ENCODE results near the gene FOXD3. TPM values are rescaled to one million over a fixed set of nuclear protein-coding genes. Genes with fewer than 3 reads are reported as not detected.

Gene FOXD3
- polyA plus RNA-seq, 1 experiment, result not detected

DNA sequence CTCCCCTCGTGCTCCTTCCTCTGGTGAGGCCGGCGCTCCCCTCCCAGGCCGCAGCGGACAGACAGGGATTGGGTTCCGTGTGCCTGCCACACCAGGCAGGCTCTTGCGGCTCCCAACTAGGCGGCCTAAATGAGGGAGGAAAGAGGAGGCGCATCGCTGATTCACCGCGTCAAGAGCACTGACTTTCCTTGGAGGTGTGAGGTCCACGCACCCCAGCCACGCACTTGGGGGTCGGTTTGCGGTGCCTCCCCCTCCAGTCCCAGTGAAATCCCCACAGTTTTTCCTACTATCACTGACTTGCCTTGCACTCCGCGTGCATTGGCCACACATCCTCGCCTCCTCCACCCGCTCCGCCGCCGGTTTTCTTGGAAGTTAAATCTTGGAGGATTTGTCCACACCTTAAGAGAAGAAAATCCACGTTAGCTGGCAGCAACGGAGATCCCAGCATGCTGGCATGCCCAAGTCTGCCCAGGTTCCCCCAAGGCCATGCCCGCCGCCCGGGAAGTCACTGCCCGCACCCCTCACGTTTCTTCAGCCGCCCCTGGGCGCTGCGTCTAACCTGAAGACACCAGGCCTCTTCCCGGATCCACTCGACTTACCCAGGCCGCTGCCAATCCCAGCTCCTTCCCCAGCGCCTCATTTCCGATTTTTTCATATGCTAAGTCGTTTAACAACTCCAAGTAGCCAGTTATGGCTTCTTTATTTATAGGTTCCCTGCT lies 1.1 kb upstream of the FOXD3 start:
- no peak for DNase-seq (ENCODE audit: low read depth, low spot score)
- ChIA-PET POLR2A (no interaction called here), CTCF (no interaction called here)
- TF ChIP-seq CTCF (IDR thresholded peaks at IDR 0.05; ENCODE audit: low read depth, low read length), result no peak
- peaks cover 35% of the 10 kb centered on the region; the same call in 1 of the 2 replicates for H3K9me3 ChIP-seq (ENCODE audit: control insufficient read depth, insufficient read depth, low read length)
- no peak overlapping the region for H3K4me3 ChIP-seq (ENCODE audit: low read depth, low read length)
- peaks cover 84% of the 10 kb centered on the region for H3K27me3 ChIP-seq (ENCODE audit: control insufficient read depth, insufficient read depth, low read length)
- no peak overlapping the region for H3K27ac ChIP-seq (ENCODE audit: low read depth, low read length)

DNA sequence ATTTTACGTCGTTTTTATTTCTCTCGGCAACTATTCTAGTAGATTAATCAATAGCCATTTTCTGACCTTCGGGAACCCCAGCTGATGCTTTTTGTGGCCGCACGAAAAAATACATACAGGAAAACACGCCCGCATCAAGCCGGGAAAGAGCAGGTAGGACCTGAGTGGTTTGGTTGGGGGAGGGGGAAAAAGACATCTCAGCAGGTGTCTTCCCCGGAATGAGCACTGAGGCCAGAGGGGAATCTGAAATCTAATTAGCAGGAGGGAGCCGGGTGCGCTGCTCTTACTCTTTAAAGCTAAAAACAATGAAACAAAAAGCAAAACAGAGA lies 618 bp upstream of the FOXD3 start:
- no peak for DNase-seq (ENCODE audit: low read depth, low spot score)
- peaks cover 84% of the 10 kb centered on the region for H3K27me3 ChIP-seq (ENCODE audit: control insufficient read depth, insufficient read depth, low read length)
- peaks cover 30% of the 10 kb centered on the region; the same call in 1 of the 2 replicates for H3K9me3 ChIP-seq (ENCODE audit: control insufficient read depth, insufficient read depth, low read length)
- TF ChIP-seq CTCF (IDR thresholded peaks at IDR 0.05; ENCODE audit: low read depth, low read length), result no peak
- ChIA-PET POLR2A (no interaction called here), CTCF (no interaction called here)
- H3K4me3 ChIP-seq (ENCODE audit: low read depth, low read length), result peak overlapping the region; percentile 52
- H3K27ac ChIP-seq (ENCODE audit: low read depth, low read length), result no peak overlapping the region

DNA sequence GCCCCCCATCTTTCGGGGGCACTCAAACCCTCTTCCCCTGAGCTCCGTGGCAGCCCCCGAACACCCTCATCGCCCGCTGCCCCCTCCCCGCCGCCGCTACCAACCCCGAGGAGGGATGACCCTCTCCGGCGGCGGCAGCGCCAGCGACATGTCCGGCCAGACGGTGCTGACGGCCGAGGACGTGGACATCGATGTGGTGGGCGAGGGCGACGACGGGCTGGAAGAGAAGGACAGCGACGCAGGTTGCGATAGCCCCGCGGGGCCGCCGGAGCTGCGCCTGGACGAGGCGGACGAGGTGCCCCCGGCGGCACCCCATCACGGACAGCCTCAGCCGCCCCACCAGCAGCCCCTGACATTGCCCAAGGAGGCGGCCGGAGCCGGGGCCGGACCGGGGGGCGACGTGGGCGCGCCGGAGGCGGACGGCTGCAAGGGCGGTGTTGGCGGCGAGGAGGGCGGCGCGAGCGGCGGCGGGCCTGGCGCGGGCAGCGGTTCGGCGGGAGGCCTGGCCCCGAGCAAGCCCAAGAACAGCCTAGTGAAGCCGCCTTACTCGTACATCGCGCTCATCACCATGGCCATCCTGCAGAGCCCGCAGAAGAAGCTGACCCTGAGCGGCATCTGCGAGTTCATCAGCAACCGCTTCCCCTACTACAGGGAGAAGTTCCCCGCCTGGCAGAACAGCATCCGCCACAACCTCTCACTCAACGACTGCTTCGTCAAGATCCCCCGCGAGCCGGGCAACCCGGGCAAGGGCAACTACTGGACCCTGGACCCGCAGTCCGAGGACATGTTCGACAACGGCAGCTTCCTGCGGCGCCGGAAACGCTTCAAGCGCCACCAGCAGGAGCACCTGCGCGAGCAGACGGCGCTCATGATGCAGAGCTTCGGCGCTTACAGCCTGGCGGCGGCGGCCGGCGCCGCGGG lies 837 bp downstream of the FOXD3 start:
- CTCF ChIA-PET, result interaction anchor here (0.6 kb wide), 1 partner anchor 234 kb away, joined by 4 read pairs; no protein-coding TSS in a partner anchor
- H3K9me3 ChIP-seq (ENCODE audit: control insufficient read depth, insufficient read depth, low read length), result peaks cover 26% of the 10 kb centered on the region; the same call in 1 of the 2 replicates
- peaks cover 84% of the 10 kb centered on the region for H3K27me3 ChIP-seq (ENCODE audit: control insufficient read depth, insufficient read depth, low read length)
- H3K27ac ChIP-seq (ENCODE audit: low read depth, low read length), result no peak overlapping the region
- POLR2A ChIA-PET, result interaction anchor here (0.5 to 0.6 kb wide), 2 partner anchors 34 to 481 kb away, joined by 3 to 5 read pairs; no protein-coding TSS in a partner anchor
- no peak for DNase-seq (ENCODE audit: low read depth, low spot score)
- TF ChIP-seq CTCF (IDR thresholded peaks at IDR 0.05; ENCODE audit: low read depth, low read length), result no peak
- H3K4me3 ChIP-seq (ENCODE audit: low read depth, low read length), result no peak overlapping the region; the same call in 1 of the 2 replicates

DNA sequence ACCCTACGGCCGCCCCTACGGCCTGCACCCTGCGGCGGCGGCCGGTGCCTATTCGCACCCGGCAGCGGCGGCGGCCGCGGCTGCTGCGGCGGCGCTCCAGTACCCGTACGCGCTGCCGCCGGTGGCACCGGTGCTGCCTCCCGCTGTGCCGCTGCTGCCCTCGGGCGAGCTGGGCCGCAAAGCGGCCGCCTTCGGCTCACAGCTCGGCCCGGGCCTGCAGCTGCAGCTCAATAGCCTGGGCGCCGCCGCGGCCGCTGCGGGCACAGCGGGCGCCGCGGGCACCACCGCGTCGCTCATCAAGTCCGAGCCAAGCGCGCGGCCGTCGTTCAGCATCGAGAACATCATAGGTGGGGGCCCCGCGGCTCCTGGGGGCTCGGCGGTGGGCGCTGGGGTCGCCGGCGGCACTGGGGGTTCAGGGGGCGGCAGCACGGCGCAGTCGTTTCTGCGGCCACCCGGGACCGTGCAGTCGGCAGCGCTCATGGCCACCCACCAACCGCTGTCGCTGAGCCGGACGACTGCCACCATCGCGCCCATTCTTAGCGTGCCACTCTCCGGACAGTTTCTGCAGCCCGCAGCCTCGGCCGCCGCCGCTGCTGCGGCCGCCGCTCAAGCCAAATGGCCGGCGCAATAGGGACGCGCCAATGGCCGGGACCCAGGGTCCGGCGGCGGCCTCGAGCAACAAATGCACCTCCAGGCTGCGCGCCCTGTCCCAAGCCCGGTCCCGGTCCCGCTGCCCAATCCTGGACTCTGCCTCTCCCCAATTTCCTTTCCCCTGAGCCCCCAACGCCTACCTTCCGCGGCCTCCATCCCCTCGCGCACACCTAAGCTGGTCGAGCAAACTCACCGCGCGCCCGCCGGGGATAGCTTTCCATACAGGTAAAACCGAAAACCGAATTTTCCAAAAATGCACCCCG lies 1.8 kb downstream of the FOXD3 start:
- ChIA-PET CTCF (interaction anchor here (0.6 to 0.8 kb wide), 2 partner anchors 213 to 234 kb away, joined by 3 to 4 read pairs; no protein-coding TSS in a partner anchor), POLR2A (interaction anchor here (0.5 kb wide), 1 partner anchor 482 kb away, joined by 3 read pairs; no protein-coding TSS in a partner anchor)
- no peak for DNase-seq (ENCODE audit: low read depth, low spot score)
- Histone ChIP-seq H3K27ac (ENCODE audit: low read depth, low read length) (no peak overlapping the region), H3K9me3 (ENCODE audit: control insufficient read depth, insufficient read depth, low read length) (peaks cover 26% of the 10 kb centered on the region; the same call in 1 of the 2 replicates), H3K4me3 (ENCODE audit: low read depth, low read length) (no peak overlapping the region), H3K27me3 (ENCODE audit: control insufficient read depth, insufficient read depth, low read length) (peaks cover 83% of the 10 kb centered on the region)
- no peak for TF ChIP-seq CTCF (IDR thresholded peaks at IDR 0.05; ENCODE audit: low read depth, low read length)

Measured in AG04450 (cell line).